H1 (cell line): Measurements from ENCODE around the gene LBX1. TPM values are rescaled to one million over a fixed set of nuclear protein-coding genes. Genes with fewer than 3 reads are reported as not detected.
A peak's percentile ranks its signal among the peaks of the same experiment; 100 is the strongest.

Source experiments
- CTCF ChIA-PET: fragments of 300-600 bp; sonication (Branson Sonifier 250); formaldehyde crosslinking; loops from one replicate; lab custom pipeline; 2021; ENCODE audit not compliant: partially characterized antibody; lab: Charles Lee
- POLR2A ChIA-PET: fragments of 300-600 bp; sonication (Branson Sonifier 250); formaldehyde crosslinking; loops from one replicate; lab custom pipeline; 2021; ENCODE audit warnings: inconsistent platforms; ENCODE audit not compliant: partially characterized antibody; lab: Charles Lee
- DNase-seq, 2 experiments: peaks; one replicate each; pipeline versions ENCODE4 v3.0.0 to v3.0.0-alpha.2; 2010 to 2022; ENCODE audit warnings: low spot score in 2 of 2, low read depth in 1 of 2, mixed read lengths in 1 of 2
- FAIRE-seq: peaks from 2 replicates; lab custom pipeline; 2011; peaks lifted over from hg19 to GRCh38; lab: Jason Lieb, UNC
- H2AFZ ChIP-seq: 2 replicates; pipeline ENCODE4 v1.8.1; 2012; ENCODE audit warnings: low read length, inconsistent platforms
- H2AK5ac ChIP-seq: 2 replicates; pipeline ENCODE4 v1.6.1; 2013; ENCODE audit warnings: low read depth, low read length
- H2BK120ac ChIP-seq: replicated peaks from 2 replicates; pipeline ENCODE3; 2013; ENCODE audit warnings: low read depth, low read length, inconsistent platforms
- H2BK12ac ChIP-seq: 2 replicates; pipeline ENCODE4 v1.6.1; 2013; ENCODE audit warnings: low read depth, low read length
- H2BK15ac ChIP-seq: 2 replicates; pipeline ENCODE4 v1.6.1; 2013; ENCODE audit warnings: low read length
- H2BK20ac ChIP-seq: 2 replicates; pipeline ENCODE4 v1.6.1; 2013; ENCODE audit warnings: low read length
- H2BK5ac ChIP-seq: 2 replicates; pipeline ENCODE4 v1.6.1; 2013; ENCODE audit warnings: low read depth, low read length
- H3K14ac ChIP-seq: 2 replicates; pipeline ENCODE4 v1.6.1; 2013; ENCODE audit warnings: inconsistent platforms; ENCODE audit not compliant: insufficient read length
- H3K18ac ChIP-seq: 2 replicates; pipeline ENCODE4 v1.6.1; 2013; ENCODE audit warnings: low read length; ENCODE audit errors: extremely low read depth
- H3K23ac ChIP-seq: 2 replicates; pipeline ENCODE4 v1.6.1; 2013; ENCODE audit warnings: inconsistent platforms; ENCODE audit not compliant: insufficient read length
- H3K23me2 ChIP-seq: 2 replicates; pipeline ENCODE4 v1.6.1; 2013; ENCODE audit warnings: low read depth, low read length
- H3K27ac ChIP-seq: 2 replicates; pipeline ENCODE4 v1.6.1; 2011; ENCODE audit warnings: low read depth, low read length, inconsistent platforms
- H3K27me3 ChIP-seq, 4 experiments: replicated peaks in 1 of 4; 1 replicate in 1 of 4; 2 replicates in 3 of 4; pipeline versions ENCODE4 v1.6.1 to v1.8.1; 2011 to 2013; ENCODE audit warnings: low read length in 3 of 4, mild to moderate bottlenecking in 3 of 4, inconsistent platforms in 2 of 4, mixed read lengths in 2 of 4, moderate library complexity in 1 of 4; ENCODE audit not compliant: control insufficient read depth in 3 of 4, insufficient read depth in 3 of 4; ENCODE audit errors: extremely low read depth in 1 of 4
- H3K36me3 ChIP-seq, 4 experiments: 2 replicates each; pipeline versions ENCODE4 v1.6.1 to v1.8.1; 2011 to 2013; ENCODE audit warnings: mild to moderate bottlenecking in 4 of 4, low read length in 3 of 4, moderate library complexity in 2 of 4, control low read depth in 1 of 4, inconsistent platforms in 1 of 4; ENCODE audit not compliant: insufficient read depth in 4 of 4, control insufficient read depth in 2 of 4
- H3K4ac ChIP-seq: replicated peaks from 2 replicates; pipeline ENCODE3; 2013; ENCODE audit warnings: low read length, low read depth, mixed read lengths, inconsistent platforms; ENCODE audit not compliant: insufficient read length
- H3K4me1 ChIP-seq, 4 experiments: replicated peaks in 1 of 4; 1 replicate in 1 of 4; 2 replicates in 3 of 4; pipeline versions ENCODE4 v1.6.1 to v1.8.1; 2011 to 2013; ENCODE audit warnings: low read length in 3 of 4, inconsistent platforms in 2 of 4, mixed read lengths in 1 of 4; ENCODE audit not compliant: insufficient read depth in 4 of 4, control insufficient read depth in 3 of 4
- H3K4me2 ChIP-seq, 2 experiments: 2 replicates each; pipeline versions ENCODE4 v1.6.1 to v1.8.1; 2011 to 2013; ENCODE audit warnings: low read depth in 2 of 2, low read length in 2 of 2, control low read depth in 1 of 2, inconsistent platforms in 1 of 2, mild to moderate bottlenecking in 1 of 2; ENCODE audit not compliant: insufficient read depth in 1 of 2
- H3K4me3 ChIP-seq, 4 experiments: fragments of 200-600, 300-600 bp in 1 of 4; sonication (generic), shearing (Covaris generic), sonication (Bioruptor Twin) in 1 of 4; 2 replicates each; pipeline versions ENCODE4 v1.5.1 to v1.8.1; 2011 to 2016; ENCODE audit warnings: low read length in 4 of 4, low read depth in 3 of 4, control low read depth in 2 of 4, inconsistent platforms in 2 of 4, mild to moderate bottlenecking in 2 of 4, mixed read lengths in 1 of 4, moderate library complexity in 1 of 4; ENCODE audit not compliant: insufficient read depth in 2 of 4; ENCODE audit errors: extremely low read depth in 1 of 4
- H3K56ac ChIP-seq: replicated peaks from 2 replicates; pipeline ENCODE3; 2013; ENCODE audit warnings: low read depth, mild to moderate bottlenecking, mixed read lengths, low read length, inconsistent platforms; ENCODE audit not compliant: insufficient read length
- H3K79me1 ChIP-seq: 2 replicates; pipeline ENCODE4 v1.6.1; 2013; ENCODE audit warnings: low read depth, low read length, control low read depth
- H3K79me2 ChIP-seq, 2 experiments: 2 replicates each; pipeline versions ENCODE4 v1.6.1 to v1.8.1; 2012 to 2013; ENCODE audit warnings: low read length in 2 of 2, mild to moderate bottlenecking in 2 of 2, inconsistent platforms in 1 of 2; ENCODE audit not compliant: insufficient read depth in 2 of 2, control insufficient read depth in 1 of 2
- H3K9ac ChIP-seq, 4 experiments: replicated peaks in 1 of 4; 1 replicate in 1 of 4; 2 replicates in 3 of 4; pipeline versions ENCODE4 v1.6.1 to v1.8.1; 2011 to 2013; ENCODE audit warnings: low read depth in 3 of 4, low read length in 3 of 4, control low read depth in 2 of 4, mild to moderate bottlenecking in 2 of 4, moderate library complexity in 2 of 4, inconsistent platforms in 1 of 4; ENCODE audit errors: extremely low read depth in 1 of 4
- H3K9me3 ChIP-seq, 2 experiments: 2 replicates each; pipeline versions ENCODE4 v1.6.1 to v1.8.1; 2012 to 2013; ENCODE audit warnings: mild to moderate bottlenecking in 2 of 2, moderate library complexity in 2 of 2, control low read depth in 1 of 2, inconsistent platforms in 1 of 2, low read depth in 1 of 2, low read length in 1 of 2, mixed read lengths in 1 of 2; ENCODE audit not compliant: insufficient read depth in 2 of 2
- H4K20me1 ChIP-seq, 2 experiments: replicated peaks in 1 of 2; 2 replicates each; pipeline versions ENCODE3 to v1.8.1; 2011 to 2013; ENCODE audit warnings: inconsistent platforms in 2 of 2, low read length in 2 of 2, mild to moderate bottlenecking in 1 of 2; ENCODE audit not compliant: insufficient read depth in 2 of 2, control insufficient read depth in 1 of 2
- H4K5ac ChIP-seq: 2 replicates; pipeline ENCODE4 v1.6.1; 2013; ENCODE audit warnings: low read length, low read depth, mixed read lengths, inconsistent platforms; ENCODE audit not compliant: insufficient read length
- H4K8ac ChIP-seq: 2 replicates; pipeline ENCODE4 v1.8.0; 2013; ENCODE audit warnings: mild to moderate bottlenecking, moderate library complexity, low read length, inconsistent platforms; ENCODE audit not compliant: insufficient read depth; ENCODE audit errors: extremely low read depth
- H4K91ac ChIP-seq: replicated peaks from 2 replicates; pipeline ENCODE3; 2013; ENCODE audit warnings: low read length, mixed read lengths, inconsistent platforms; ENCODE audit not compliant: insufficient read length
- CBX8 ChIP-seq: fragments of 300-800, 300-1000 bp; sonication (generic); IDR thresholded peaks from 2 replicates; pipeline ENCODE4 v1.7.1; 2016; ENCODE audit warnings: low read depth, low read length, borderline replicate concordance
- CTBP2 ChIP-seq: IDR thresholded peaks from 2 replicates; pipeline ENCODE4 v1.7.0; 2011; ENCODE audit warnings: borderline replicate concordance, mild to moderate bottlenecking, moderate library complexity, mixed read lengths, low read length; ENCODE audit not compliant: insufficient read depth, insufficient read length
- EZH2 ChIP-seq: fragments of 200-600 bp; sonication (generic); IDR thresholded peaks from 2 replicates; pipeline ENCODE4 v1.7.1; 2012; ENCODE audit warnings: low read depth, mild to moderate bottlenecking, moderate library complexity, low read length, inconsistent platforms; ENCODE audit not compliant: severe bottlenecking
- GABPA ChIP-seq: IDR thresholded peaks from 2 replicates; pipeline ENCODE4 v1.6.1; 2011; ENCODE audit warnings: mild to moderate bottlenecking, low read length, moderate library complexity, borderline replicate concordance; ENCODE audit not compliant: insufficient read depth
- KDM4A ChIP-seq: IDR thresholded peaks from one replicate; pipeline ENCODE4 v1.7.1; 2012; ENCODE audit warnings: low read depth, mild to moderate bottlenecking, moderate library complexity, low read length, inconsistent platforms; ENCODE audit not compliant: severe bottlenecking
- KDM5A ChIP-seq: fragments of 200-600 bp; IDR thresholded peaks from 2 replicates; pipeline ENCODE4 v1.7.1; 2012; ENCODE audit warnings: mild to moderate bottlenecking, low read length, inconsistent platforms, mixed read lengths
- POLR2AphosphoS5 ChIP-seq: IDR thresholded peaks from 2 replicates; pipeline ENCODE4 v1.6.1; 2011; ENCODE audit warnings: low read depth, low read length
- SIRT6 ChIP-seq: IDR thresholded peaks from one replicate; pipeline ENCODE4 v1.7.1; 2012; ENCODE audit warnings: low read length, inconsistent platforms
- SIX5 ChIP-seq: IDR thresholded peaks from 2 replicates; pipeline ENCODE4 v1.6.1; 2011; ENCODE audit warnings: mild to moderate bottlenecking, low read depth, low read length
- WGBS, 2 experiments: shearing (Covaris generic) in 1 of 2; methylation state at CpG; one replicate each; pipeline versions ENCODE4 v1.1.6 to v1.1.7; 2013 to 2015; ENCODE audit warnings: low lambda C conversion rate in 2 of 2, mixed read lengths in 2 of 2, inconsistent platforms in 1 of 2, low coverage in 1 of 2, missing lambda C conversion rate in 1 of 2; ENCODE audit not compliant: insufficient replicate concordance in 2 of 2, insufficient coverage in 1 of 2, insufficient read length in 1 of 2; ENCODE audit errors: extremely low coverage in 1 of 2, missing lambda C conversion rate in 1 of 2; 5-methylcytosine and 5-hydroxymethylcytosine counted together
- polyA plus RNA-seq, 7 experiments: library from polyadenylated mRNA; depleted of rRNA in 3 of 7; stranded (reverse) in 5 of 7; unstranded in 2 of 7; fragments of >200 nt in 5 of 7; fragments of 200-250 nt in 2 of 7; gene quantifications; 1 replicate in 5 of 7; 2 replicates in 1 of 7; 4 replicates in 1 of 7; pipeline versions ENCODE4 v1.2.1 to v1.2.3, GENCODE V29; 2011 to 2013; ENCODE audit warnings: missing spikeins in 2 of 7, mixed read lengths in 2 of 7
- total RNA-seq: library from RNA; stranded (reverse); fragmentation: NEBNext Ultra II Directional; extraction: Animal tissue kit (Norgen Biotek cat#: 25700); gene quantifications from 2 replicates; pipeline ENCODE4 v1.2.1, GENCODE V29; 2021

Gene LBX1
- total and polyA plus RNA-seq, 2 of the 8 experiments (the other 6 are each of a cell fraction or from before 2014, with no cell fraction given): not detected

- WGBS, 2 experiments: 4% methylated on average over 13 of the region's 31 CpGs; no CpG with 5 or more reads in 1 of the 2 experiments
- H4K5ac ChIP-seq: no peak overlapping the region
- peaks cover 41 to 48% of the 10 kb centered on the region in 2 experiments for H4K20me1 ChIP-seq
- H3K36me3 ChIP-seq: peaks cover 0 to 14% (median 0%) of the 10 kb centered on the region in 4 experiments; a peak in 1 of 8 replicates
- H2BK120ac ChIP-seq: no peak overlapping the region
- H3K9me3 ChIP-seq: 0 out of 4 replicates have a peak, but pooled peaks cover 0 to 4% of the 10 kb centered on the region in 2 experiments
- no peak overlapping the region for H4K91ac ChIP-seq
- DNase-seq (no peak), FAIRE-seq (no peak)
- peak overlapping the region; percentile 46; the same call in 1 of the 2 replicates for H2BK15ac ChIP-seq
- H3K56ac ChIP-seq: no peak overlapping the region
- no peak overlapping the region for H3K9ac ChIP-seq
- H3K23ac ChIP-seq: no peak overlapping the region
- 0 out of 8 replicates have a peak overlapping the region, but pooled peaks of 1 of the 4 experiments have one; percentile 26 for H3K4me3 ChIP-seq
- H2AK5ac ChIP-seq: no peak overlapping the region
- H3K18ac ChIP-seq: no peak overlapping the region; the same call in 1 of the 2 replicates
- no peak overlapping the region for H3K27ac ChIP-seq
- H2AFZ ChIP-seq: no peak overlapping the region
- H3K23me2 ChIP-seq: no peaks in the 10 kb centered on the region
- H3K79me1 ChIP-seq: no peaks in the 10 kb centered on the region
- H3K4ac ChIP-seq: no peak overlapping the region
- H2BK20ac ChIP-seq: no peak overlapping the region
- POLR2A ChIA-PET: no interaction called here
- H4K8ac ChIP-seq: no peak overlapping the region
- peaks cover 99 to 100% (median 100%) of the 10 kb centered on the region in 4 experiments for H3K27me3 ChIP-seq
- no peak overlapping the region for H2BK12ac ChIP-seq
- CTCF ChIA-PET: interaction anchor here (0.9 to 4.5 kb wide), 16 partner anchors 9 to 487 kb away, joined by 3 to 35 read pairs (median 4); no protein-coding TSS in a partner anchor
- peaks cover 6 to 23% (median 7%) of the 10 kb centered on the region in 4 experiments; a peak in 6 of 7 replicates for H3K4me1 ChIP-seq
- H3K4me2 ChIP-seq: peak overlapping the region in 1 of 2 experiments; percentile 36; a peak in 3 of 4 replicates
- no peak overlapping the region for H2BK5ac ChIP-seq
- H3K79me2 ChIP-seq: no peaks in the 10 kb centered on the region
- no peak overlapping the region for H3K14ac ChIP-seq
- TF ChIP-seq CTBP2 (peak; percentile 57), KDM4A (no peak), GABPA (no peak), KDM5A (no peak), CBX8 (0 out of 2 replicates have a peak, but pooled peaks have one; percentile 24), EZH2 (peak; percentile 89), POLR2AphosphoS5 (no peak), SIRT6 (no peak), SIX5 (no peak)
Observed at GRCh38 chr10:101230183-101230917, 1.1 kb upstream of the LBX1 start.
